ENCODE data around the gene BBS7.

The BBS7 gene, protein sequence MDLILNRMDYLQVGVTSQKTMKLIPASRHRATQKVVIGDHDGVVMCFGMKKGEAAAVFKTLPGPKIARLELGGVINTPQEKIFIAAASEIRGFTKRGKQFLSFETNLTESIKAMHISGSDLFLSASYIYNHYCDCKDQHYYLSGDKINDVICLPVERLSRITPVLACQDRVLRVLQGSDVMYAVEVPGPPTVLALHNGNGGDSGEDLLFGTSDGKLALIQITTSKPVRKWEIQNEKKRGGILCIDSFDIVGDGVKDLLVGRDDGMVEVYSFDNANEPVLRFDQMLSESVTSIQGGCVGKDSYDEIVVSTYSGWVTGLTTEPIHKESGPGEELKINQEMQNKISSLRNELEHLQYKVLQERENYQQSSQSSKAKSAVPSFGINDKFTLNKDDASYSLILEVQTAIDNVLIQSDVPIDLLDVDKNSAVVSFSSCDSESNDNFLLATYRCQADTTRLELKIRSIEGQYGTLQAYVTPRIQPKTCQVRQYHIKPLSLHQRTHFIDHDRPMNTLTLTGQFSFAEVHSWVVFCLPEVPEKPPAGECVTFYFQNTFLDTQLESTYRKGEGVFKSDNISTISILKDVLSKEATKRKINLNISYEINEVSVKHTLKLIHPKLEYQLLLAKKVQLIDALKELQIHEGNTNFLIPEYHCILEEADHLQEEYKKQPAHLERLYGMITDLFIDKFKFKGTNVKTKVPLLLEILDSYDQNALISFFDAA

DNA sequence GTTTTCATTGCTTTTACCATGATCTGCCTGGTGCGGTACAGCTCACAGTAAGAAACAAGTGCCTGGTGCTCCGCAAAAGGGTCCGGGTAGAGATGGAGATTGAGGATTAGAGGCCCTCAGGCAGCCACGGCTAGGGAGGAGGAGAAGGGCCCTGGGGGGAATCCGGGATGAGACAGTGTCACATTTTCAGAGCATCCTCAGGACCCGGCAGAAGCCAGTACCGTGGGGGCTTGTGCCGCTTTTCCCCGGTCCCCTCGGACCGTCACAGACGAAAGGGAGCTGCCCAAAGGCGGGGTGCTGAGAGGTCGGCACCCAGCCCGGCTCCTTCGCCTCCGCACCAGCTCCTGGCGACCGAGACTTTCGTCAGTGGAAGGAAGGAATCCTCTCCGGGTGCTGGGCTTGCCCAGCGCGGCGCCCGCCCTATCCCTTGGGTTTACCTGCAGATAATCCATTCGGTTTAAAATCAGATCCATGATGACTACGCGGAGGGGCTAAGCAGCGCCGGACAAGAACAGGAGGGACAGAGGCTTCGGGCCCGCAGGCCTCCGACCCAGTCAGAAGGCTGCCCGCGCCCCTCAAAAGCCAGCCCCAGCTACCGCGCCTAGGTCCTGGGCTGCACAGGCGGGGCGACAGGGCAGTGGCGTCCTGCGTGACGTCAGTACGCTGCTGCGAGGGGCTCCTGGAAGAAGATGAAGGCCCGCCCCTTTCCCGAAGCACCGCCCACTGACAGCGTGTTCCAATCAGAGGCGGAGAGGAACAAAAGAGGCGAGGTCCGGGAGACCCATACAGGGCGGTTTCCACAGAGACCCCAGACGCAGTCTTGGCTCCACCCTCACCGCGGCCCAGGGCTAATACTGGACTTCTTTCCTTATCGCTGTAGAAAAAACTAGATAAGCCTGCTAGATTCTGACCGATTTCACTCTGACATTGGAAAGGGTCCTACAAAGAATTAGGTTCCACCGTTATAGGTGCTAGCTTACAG, at the start of gene BBS7:
Gene BBS7, minus strand, starts transcription at position 634 of the 982 bp plus-strand sequence. Its CDS starts 161 bp downstream, at position 473.
- peak; percentile 97 for DNase-seq

- no peak for DNase-seq
Observed at GRCh38 chr4:121913667-121914066, 43.4 kb upstream of the BBS7 start.

DNA sequence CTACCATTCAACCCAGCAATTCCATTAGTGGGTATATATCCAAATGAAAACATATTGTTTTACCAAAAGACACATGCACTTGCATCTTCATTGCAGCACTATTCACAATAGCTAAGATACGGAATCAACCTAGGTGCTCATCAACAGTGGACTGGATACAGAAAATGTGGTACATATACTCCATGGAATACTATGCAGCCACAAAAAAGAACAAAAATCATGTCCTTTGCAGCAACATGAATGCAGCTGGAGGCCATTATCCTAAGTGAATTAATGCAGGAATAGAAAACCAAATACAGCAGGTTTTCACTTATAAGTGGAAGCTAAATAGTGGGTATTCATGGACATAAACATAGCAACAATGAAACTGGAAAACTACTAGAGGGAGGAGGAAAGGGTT, 38.1 kb upstream of the BBS7 start:
- no peak for DNase-seq

GRCh38 chr4:121900132-121900983, 30.1 kb upstream of the BBS7 start:
- peak; percentile 40 for DNase-seq

DNA sequence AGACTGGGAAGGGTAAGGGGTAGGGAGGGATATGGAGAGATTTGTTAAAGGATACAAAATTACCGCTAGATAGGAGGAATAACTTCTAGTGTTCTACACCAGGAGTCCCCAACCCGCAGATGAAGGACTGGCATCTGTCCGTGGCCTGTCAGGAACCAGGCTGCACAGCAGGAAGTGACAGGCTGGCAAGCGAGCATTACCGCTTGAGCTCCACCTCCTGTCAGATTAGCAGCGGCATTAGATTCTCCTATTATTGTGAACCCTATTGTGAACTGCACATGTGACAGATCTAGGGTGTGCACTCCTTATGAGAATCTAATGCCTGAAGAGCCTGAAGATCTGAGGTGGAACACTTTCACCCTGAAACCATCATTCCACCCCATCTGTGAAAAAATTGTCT, 27.9 kb upstream of the BBS7 start:
- no peak for DNase-seq

DNA sequence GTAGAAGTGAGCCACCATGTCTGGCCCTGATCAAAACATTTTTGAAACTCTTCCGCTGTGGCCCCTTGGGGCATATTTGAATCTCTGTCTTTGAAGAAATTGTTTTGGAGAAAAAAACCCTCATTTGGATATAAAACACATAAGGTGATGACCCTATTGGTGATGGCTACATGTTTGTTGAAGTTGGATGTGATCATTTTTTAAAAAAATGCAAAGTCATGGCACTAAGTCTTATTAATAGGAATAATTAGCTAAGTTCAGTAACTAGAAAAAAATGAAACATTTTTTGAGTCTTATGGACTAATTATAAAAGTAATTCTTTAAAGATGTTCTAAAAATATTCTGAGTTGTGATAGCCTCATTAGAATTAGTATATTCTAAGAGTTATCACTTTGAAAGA, 17.9 kb upstream of the BBS7 start:
- DNase-seq, result no peak

DNA sequence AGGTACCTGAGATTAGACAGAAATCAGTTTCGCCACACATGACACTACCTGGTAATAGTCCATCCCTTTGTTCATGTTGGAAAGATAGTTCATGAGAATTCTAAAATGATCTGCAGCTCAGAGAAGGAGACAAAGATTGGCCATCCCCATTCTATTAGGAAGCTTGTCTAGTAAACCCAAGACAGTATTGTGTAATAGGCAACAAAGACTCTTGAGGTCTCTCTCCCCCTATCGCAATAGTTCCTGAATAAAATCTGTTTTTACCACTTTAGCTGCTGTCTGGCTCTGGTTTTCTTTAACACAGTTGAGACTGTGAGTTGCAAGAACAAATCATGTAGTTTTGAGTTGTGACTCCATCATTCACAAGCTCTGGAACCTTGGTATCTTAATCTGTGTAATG, 14.8 kb upstream of the BBS7 start:
- no peak for DNase-seq

DNA sequence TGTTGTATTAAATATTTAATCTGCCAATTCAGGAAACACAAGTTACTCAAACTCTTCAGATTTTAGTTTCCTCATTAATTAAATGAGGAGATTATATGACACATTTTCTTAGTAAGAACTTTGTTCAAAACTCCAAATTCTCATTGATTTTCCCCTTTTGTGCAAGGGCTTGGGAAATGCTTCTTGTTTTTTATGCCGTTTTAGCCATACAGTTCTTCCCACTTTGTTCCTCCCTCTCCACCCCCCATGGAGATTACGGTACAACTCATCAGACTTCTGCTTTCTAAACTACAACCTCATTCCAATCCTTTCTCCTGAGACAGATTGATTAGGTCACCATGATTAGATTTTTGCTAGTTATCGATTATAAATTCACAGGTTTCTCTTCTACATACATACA, 10.9 kb upstream of the BBS7 start:
- no peak for DNase-seq

DNA sequence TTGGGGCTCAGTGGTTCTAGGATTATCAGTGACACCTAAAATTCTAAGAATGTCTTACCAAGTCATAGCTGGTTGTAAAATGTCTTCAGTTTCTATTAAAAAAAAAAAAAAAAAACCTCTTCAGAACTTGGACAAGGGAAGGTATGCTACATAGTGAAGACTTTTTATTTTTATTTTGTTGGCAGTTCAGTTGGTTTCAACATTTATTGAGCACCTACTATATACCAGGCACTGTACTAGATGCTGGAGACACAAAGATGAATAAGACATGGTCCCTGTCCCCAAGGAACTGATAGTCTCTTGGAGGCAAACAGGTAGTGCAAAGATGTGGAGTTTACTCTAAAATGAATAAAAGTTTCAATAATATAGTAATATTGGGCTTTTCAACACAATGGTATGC, 8.9 kb upstream of the BBS7 start:
- DNase-seq, result no peak

- no peak for DNase-seq
Observed at GRCh38 chr4:121877041-121877773, 6.9 kb upstream of the BBS7 start.

DNA sequence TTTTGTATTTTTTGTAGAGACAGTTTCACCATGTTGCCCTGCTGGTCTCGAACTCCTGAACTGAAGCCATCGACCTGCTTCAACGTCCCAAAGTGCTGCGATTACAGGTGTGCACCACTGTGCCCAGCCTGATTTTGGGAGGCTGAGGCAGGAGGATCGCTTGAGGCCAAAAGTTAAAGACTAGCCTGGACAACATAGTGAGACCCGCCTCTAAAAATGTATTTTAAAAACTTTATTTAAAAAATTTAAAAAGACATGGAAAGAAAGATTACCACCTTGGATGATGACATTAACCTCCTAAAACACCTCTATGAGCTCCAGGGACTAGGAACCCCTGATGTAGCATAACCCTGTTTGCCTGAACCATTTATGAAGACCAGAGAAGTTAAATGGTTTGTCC, 5.8 kb upstream of the BBS7 start:
- DNase-seq, result no peak

DNA sequence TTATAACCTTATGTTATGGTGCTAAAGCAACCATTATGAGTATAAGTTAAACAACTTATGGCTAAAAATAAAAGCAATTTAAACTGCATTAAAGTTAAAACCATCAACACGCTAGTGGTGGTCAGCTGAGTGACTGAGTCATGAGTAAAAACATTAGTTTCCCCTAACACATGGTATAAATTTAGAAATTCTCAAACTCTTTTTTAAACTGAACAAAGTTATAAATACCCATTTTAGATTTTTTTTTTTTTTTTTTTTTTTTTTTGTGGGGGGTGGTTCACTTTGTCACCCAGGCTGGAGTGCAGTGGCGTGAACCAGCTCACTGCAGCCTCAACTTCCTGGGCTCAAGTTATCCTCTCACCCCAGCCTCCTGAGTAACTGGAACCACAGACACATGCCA, 5.4 kb upstream of the BBS7 start:
- DNase-seq, result no peak

- no peak for DNase-seq
Observed at GRCh38 chr4:121873604-121874003, 3.3 kb upstream of the BBS7 start.

GRCh38 chr4:121863799-121864198, 6.5 kb downstream of the BBS7 start:
- no peak for DNase-seq

DNA sequence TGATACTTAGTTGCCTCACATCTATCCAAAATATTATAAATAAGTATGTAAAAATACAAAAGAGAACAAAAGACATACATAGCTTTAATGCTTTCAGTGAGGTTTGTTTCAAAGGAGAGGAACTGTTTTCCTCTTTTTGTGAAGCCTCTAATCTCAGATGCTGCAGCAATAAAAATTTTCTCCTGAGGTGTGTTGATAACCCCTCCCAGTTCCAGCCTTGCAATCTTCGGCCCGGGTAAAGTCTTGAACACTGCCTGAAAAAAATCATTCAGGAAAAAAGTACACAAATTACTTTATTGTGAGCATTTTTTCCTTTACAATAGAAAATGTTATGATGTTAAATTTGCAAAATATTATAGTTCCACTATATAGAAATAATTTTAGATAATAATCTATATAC, 8.8 kb downstream of the BBS7 start:
- DNase-seq, result no peak

DNA sequence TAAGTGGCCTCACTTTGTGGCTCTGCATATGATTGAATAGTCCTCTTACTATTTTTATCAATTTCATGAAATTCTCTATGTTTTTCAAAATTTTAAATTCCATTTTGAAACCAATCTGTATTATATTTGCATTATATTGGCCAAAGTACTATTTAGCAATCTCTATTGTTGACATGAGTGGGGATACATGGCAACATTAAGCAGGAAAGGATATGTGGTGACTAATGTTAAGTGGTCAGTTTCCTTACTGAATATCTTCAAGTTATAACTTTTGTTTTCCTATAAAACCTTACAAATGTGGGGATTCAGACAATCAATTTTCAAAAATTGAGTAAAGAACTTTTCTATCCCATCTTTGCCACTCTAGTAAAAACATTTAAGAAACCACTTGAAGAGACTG, 10.2 kb downstream of the BBS7 start:
- no peak for DNase-seq

DNA sequence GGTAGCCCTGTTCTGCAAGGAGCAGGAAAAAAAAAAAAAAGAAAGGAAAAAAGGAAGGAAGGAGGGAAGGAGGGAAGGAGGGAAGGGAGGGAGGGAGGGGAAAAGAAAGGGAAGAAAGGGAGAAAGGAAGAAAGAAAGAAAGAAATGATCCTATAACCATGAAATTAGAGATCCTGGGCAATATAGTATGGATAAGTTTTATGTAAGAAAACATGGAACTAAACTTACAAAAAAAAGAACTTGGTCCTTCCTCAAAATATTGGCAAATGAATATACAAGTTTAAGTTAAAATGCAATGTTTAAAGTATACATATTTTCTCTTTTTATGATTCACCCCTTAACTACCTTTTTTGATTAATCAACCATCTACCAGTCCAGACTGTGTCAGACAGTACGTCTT, 18.9 kb downstream of the BBS7 start:
- no peak for DNase-seq

DNA sequence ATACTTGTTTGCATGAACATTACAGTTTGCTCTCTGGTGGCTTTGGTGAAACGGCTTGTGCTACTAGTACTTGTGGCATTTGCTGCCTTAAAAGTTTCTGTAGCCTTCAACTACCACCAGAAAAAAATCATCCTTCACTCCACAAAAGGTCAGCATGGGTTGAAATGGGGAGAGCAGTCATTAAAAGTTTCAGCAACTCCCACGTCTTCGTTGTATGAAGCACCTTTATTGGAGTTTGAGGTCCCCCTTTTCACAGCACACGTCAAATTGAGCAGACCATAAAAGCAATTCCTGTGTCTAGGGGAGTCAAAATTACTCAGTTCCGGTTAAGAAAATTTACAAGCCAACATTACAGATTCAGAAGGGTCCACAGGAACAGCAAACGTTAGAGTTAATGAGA, 23.6 kb downstream of the BBS7 start:
- no peak for DNase-seq

DNA sequence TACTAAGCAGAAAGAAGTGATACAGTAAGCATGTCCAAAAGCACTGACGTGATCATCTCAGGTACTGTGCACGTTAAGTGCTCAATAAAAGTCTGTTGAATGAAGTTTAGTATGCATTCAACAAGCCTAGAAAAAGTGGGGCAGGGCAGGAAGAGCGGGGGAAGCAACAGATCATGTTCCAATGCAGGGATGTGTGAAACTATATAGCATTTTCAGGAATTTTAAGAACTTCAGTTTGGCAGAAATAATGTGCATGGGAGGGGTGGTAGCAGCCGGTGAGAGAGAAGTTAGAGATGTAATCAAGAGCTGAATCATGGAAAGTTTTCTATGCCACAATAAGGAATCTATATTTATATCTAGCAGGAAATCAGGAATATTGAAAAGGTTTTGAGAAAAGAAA, 27.4 kb downstream of the BBS7 start:
- DNase-seq, result no peak

GRCh38 chr4:121838136-121838535, 32.1 kb downstream of the BBS7 start:
- no peak for DNase-seq

DNA sequence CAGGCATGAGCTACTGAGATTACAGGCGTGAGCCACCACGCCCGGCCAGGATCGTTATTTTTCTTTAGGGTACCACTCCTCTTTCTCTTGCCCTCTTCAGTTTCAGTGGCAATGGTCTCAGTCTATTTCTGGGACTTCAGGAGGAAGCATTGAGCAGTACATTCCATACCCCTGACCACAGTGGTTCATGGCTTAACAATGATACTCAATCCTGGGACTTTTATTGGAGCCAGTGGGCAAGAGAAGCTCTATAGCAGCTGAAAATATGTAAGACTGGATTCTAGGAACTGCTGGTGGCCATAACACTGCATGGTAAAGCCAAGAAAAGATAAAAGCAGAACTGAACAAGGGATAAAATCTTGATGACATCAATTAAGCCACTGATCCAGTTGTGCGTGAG, 40.8 kb downstream of the BBS7 start:
- no peak for DNase-seq

GRCh38 chr4:121827853-121828252, 42.4 kb downstream of the BBS7 start:
- DNase-seq, result no peak
